Measurements from ENCODE around the gene CHCHD6.
"Not testable (repeated sequence)": the region's sequence is repeated elsewhere in the genome, so short reads cannot be mapped to it uniquely, and the experiment has no call there.

CHCHD6 gene

GRCh38 chr3:126766653-126767052, 62.6 kb downstream of the CHCHD6 start:
- DNase-seq (no peak), ATAC-seq (no peak)

GRCh38 chr3:126768903-126769302, 64.9 kb downstream of the CHCHD6 start:
- ATAC-seq (no peak), DNase-seq (no peak)

GRCh38 chr3:126770096-126770495, 66.1 kb downstream of the CHCHD6 start:
- DNase-seq (no peak), ATAC-seq (no peak)

GRCh38 chr3:126773167-126773566, 69.1 kb downstream of the CHCHD6 start:
- DNase-seq = no peak
- ATAC-seq = no peak

- ATAC-seq (no peak), DNase-seq (no peak)
These were observed 69.7 kb downstream of the CHCHD6 start for GRCh38 chr3:126773783-126774182.

GRCh38 chr3:126777366-126777765, 73.3 kb downstream of the CHCHD6 start:
- ATAC-seq = no peak
- no peak for DNase-seq

GRCh38 chr3:126780666-126781065, 76.6 kb downstream of the CHCHD6 start:
- ATAC-seq = no peak
- DNase-seq = no peak

- DNase-seq (no peak), ATAC-seq (no peak)
These were observed 77.4 kb downstream of the CHCHD6 start for GRCh38 chr3:126781406-126781805.

- no peak for DNase-seq
- ATAC-seq = no peak
These were observed 78.0 kb downstream of the CHCHD6 start for GRCh38 chr3:126781889-126782491.

GRCh38 chr3:126782536-126782935, 78.5 kb downstream of the CHCHD6 start:
- DNase-seq (no peak), ATAC-seq (no peak)

GRCh38 chr3:126784254-126784653, 80.2 kb downstream of the CHCHD6 start:
- ATAC-seq (no peak), DNase-seq (no peak)

- ATAC-seq, DNase-seq: not testable (repeated sequence)
These were observed 87.3 kb downstream of the CHCHD6 start for GRCh38 chr3:126791320-126791719.

GRCh38 chr3:126792998-126793397, 89.0 kb downstream of the CHCHD6 start:
- no peak for DNase-seq
- ATAC-seq = no peak

- no peak for ATAC-seq
- DNase-seq = no peak
These were observed 93.5 kb downstream of the CHCHD6 start for GRCh38 chr3:126797563-126797962.

- DNase-seq = no peak
- no peak for ATAC-seq
These were observed 94.5 kb downstream of the CHCHD6 start for GRCh38 chr3:126798521-126798920.

GRCh38 chr3:126799099-126799498, 95.1 kb downstream of the CHCHD6 start:
- DNase-seq (no peak), ATAC-seq (no peak)

GRCh38 chr3:126801312-126801711, 97.3 kb downstream of the CHCHD6 start:
- not testable (repeated sequence) for ATAC-seq, DNase-seq

GRCh38 chr3:126807795-126808194, 103.8 kb downstream of the CHCHD6 start:
- no peak for ATAC-seq
- DNase-seq = no peak

GRCh38 chr3:126811530-126811929, 107.5 kb downstream of the CHCHD6 start:
- no peak for DNase-seq
- no peak for ATAC-seq

- DNase-seq = no peak
- no peak for ATAC-seq
These were observed 112.3 kb downstream of the CHCHD6 start for GRCh38 chr3:126816298-126816697.

GRCh38 chr3:126816986-126817777, 113.1 kb downstream of the CHCHD6 start:
- DNase-seq (no peak), ATAC-seq (no peak)

- no peak for DNase-seq
- ATAC-seq = no peak
These were observed 113.7 kb downstream of the CHCHD6 start for GRCh38 chr3:126817781-126818180.

- no peak for DNase-seq
- ATAC-seq = no peak
These were observed 114.5 kb downstream of the CHCHD6 start for GRCh38 chr3:126818400-126819095.
